Stimulated activated CD8-positive, alpha-beta memory T cell treated with anti-CD3 and anti-CD28 coated beads, Interleukin-12 subunit alpha, Interleukin-12 subunit beta, amount 100 ng/mL, for 24 hours (primary cell): Measurements from ENCODE around the gene GNA15.
A peak's percentile ranks its signal among the peaks of the same experiment; 100 is the strongest.
"Not testable (repeated sequence)": the region's sequence is repeated elsewhere in the genome, so short reads cannot be mapped to it uniquely, and the experiment has no call there.

Experiments
- DNase-seq: peaks from one replicate; pipeline ENCODE4 v3.0.0-alpha.2; 2020; ENCODE audit errors: extremely low read depth

The GNA15 gene

GRCh38 chr19:3149526-3150505 is 14.0 kb downstream of the GNA15 start:
- no peak for DNase-seq

- DNase-seq = no peak
These were observed 15.0 kb downstream of the GNA15 start for GRCh38 chr19:3150739-3151329.

- DNase-seq = no peak
These were observed 16.0 kb downstream of the GNA15 start for GRCh38 chr19:3151563-3152418.

GRCh38 chr19:3152419-3152780 is 16.6 kb downstream of the GNA15 start:
- no peak for DNase-seq

- DNase-seq = no peak
These were observed 17.7 kb downstream of the GNA15 start for GRCh38 chr19:3153286-3154230.

GRCh38 chr19:3154447-3154846 is 18.6 kb downstream of the GNA15 start:
- DNase-seq = not testable (repeated sequence)

GRCh38 chr19:3154957-3155736 is 19.3 kb downstream of the GNA15 start:
- peak; percentile 67 for DNase-seq

GRCh38 chr19:3157096-3157845 is 21.4 kb downstream of the GNA15 start:
- no peak for DNase-seq

GRCh38 chr19:3159565-3159964 is 23.7 kb downstream of the GNA15 start:
- DNase-seq = no peak

GRCh38 chr19:3160219-3160618 is 24.4 kb downstream of the GNA15 start:
- DNase-seq = no peak

- no peak for DNase-seq
These were observed 25.6 kb downstream of the GNA15 start for GRCh38 chr19:3161453-3161852.

GRCh38 chr19:3162418-3163229 is 26.8 kb downstream of the GNA15 start:
- no peak for DNase-seq

- no peak for DNase-seq
These were observed 27.5 kb downstream of the GNA15 start for GRCh38 chr19:3163230-3163886.

- DNase-seq = no peak
These were observed 28.1 kb downstream of the GNA15 start for GRCh38 chr19:3163943-3164342.

- no peak for DNase-seq
These were observed 31.9 kb downstream of the GNA15 start for GRCh38 chr19:3167533-3168272.

- DNase-seq = no peak
These were observed 36.2 kb downstream of the GNA15 start for GRCh38 chr19:3171894-3172672.

- DNase-seq = not testable (repeated sequence)
These were observed 36.8 kb downstream of the GNA15 start for GRCh38 chr19:3172673-3173000.
